ENCODE results near the gene ESR1.
"Not testable (repeated sequence)": the region's sequence is repeated elsewhere in the genome, so short reads cannot be mapped to it uniquely, and the experiment has no call there.

ESR1 gene

DNA sequence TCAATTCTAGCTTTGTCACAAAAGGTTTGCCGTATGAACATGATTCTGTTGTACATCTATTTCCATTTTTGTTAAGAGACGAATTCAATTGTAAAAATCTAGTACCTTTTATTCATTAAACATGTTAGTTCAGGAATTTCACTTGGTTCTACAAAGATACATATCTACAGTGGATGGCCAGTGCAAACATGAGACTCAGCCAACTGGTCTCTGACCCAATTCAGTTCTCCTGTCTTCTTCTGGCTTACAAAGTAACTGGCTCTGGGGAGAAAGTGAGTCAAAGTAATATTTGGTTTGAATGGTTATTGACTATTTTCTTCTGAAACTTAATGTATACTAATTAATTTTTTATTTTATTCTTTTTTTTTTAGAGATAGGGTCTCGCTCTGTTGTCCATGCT is 70.0 kb downstream of the ESR1 start:
- H3K27ac ChIP-seq, result no peak overlapping the region

DNA sequence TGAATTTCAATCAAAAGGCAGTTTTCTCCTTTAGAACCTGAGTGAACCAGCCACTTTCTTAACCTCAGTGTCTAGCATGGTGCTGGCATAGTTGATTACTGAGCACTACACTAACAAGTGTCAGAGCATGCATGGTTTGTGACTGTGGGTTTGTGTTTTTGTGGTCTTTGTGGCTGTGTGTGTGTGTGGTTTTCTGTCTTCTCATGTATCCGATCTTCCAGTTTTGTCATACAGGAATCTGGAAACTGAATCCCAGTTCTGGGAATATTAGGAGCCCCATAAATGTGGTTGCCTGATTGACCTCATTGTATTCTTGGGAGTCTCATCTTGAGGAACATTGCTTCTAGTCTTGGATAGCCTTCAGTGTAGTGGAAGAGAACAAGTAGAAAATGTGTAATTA is 73.7 kb downstream of the ESR1 start:
- Histone ChIP-seq H3K4me1 (no peaks in the 10 kb centered on the region), H3K9me3 (ENCODE audit: control insufficient read depth, low read length) (no peaks in the 10 kb centered on the region), H3K36me3 (ENCODE audit: control insufficient read depth, insufficient read depth, low read length) (no peaks in the 10 kb centered on the region), H2AFZ (no peak overlapping the region), H3K27me3 (ENCODE audit: control insufficient read depth, insufficient read depth, low read length) (no peaks in the 10 kb centered on the region), H3K4me3 (ENCODE audit: low read depth, low read length) (no peak overlapping the region), H3K4me2 (ENCODE audit: low read length) (no peak overlapping the region), H3K27ac (no peak overlapping the region), H3K9ac (no peak overlapping the region), H3K79me2 (no peaks in the 10 kb centered on the region)
- TF ChIP-seq, protein P1, sequence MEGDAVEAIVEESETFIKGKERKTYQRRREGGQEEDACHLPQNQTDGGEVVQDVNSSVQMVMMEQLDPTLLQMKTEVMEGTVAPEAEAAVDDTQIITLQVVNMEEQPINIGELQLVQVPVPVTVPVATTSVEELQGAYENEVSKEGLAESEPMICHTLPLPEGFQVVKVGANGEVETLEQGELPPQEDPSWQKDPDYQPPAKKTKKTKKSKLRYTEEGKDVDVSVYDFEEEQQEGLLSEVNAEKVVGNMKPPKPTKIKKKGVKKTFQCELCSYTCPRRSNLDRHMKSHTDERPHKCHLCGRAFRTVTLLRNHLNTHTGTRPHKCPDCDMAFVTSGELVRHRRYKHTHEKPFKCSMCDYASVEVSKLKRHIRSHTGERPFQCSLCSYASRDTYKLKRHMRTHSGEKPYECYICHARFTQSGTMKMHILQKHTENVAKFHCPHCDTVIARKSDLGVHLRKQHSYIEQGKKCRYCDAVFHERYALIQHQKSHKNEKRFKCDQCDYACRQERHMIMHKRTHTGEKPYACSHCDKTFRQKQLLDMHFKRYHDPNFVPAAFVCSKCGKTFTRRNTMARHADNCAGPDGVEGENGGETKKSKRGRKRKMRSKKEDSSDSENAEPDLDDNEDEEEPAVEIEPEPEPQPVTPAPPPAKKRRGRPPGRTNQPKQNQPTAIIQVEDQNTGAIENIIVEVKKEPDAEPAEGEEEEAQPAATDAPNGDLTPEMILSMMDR (IDR thresholded peaks at IDR 0.05), result no peak

More for the DNA sequence above, 70.0 kb downstream of the ESR1 start:
- H3K79me2 ChIP-seq, result no peaks in the 10 kb centered on the region
- H3K9me3 ChIP-seq (ENCODE audit: control insufficient read depth, low read length), result no peaks in the 10 kb centered on the region
- H2AFZ ChIP-seq, result no peak overlapping the region
- no peak overlapping the region for H3K4me3 ChIP-seq (ENCODE audit: low read depth, low read length)
- H3K36me3 ChIP-seq (ENCODE audit: control insufficient read depth, insufficient read depth, low read length), result no peaks in the 10 kb centered on the region
- no peaks in the 10 kb centered on the region for H3K4me1 ChIP-seq
- no peak overlapping the region for H3K9ac ChIP-seq
- H3K27me3 ChIP-seq (ENCODE audit: control insufficient read depth, insufficient read depth, low read length), result no peaks in the 10 kb centered on the region
- TF ChIP-seq, protein P1 (IDR thresholded peaks at IDR 0.05), result no peak
- no peak overlapping the region for H3K4me2 ChIP-seq (ENCODE audit: low read length)

- TF ChIP-seq, protein P1 (IDR thresholded peaks at IDR 0.05), result no peak
- H3K4me1 ChIP-seq, result no peaks in the 10 kb centered on the region
- no peak overlapping the region for H3K4me2 ChIP-seq (ENCODE audit: low read length)
- no peaks in the 10 kb centered on the region for H3K79me2 ChIP-seq
- no peak overlapping the region for H2AFZ ChIP-seq
- no peak overlapping the region for H3K4me3 ChIP-seq (ENCODE audit: low read depth, low read length)
- H3K9me3 ChIP-seq (ENCODE audit: control insufficient read depth, low read length), result no peaks in the 10 kb centered on the region
- no peaks in the 10 kb centered on the region for H3K36me3 ChIP-seq (ENCODE audit: control insufficient read depth, insufficient read depth, low read length)
- no peak overlapping the region for H3K27ac ChIP-seq
- no peak overlapping the region for H3K9ac ChIP-seq
- H3K27me3 ChIP-seq (ENCODE audit: control insufficient read depth, insufficient read depth, low read length), result no peaks in the 10 kb centered on the region
These were observed 74.7 kb downstream of the ESR1 start for GRCh38 chr6:151882206-151882605.

- TF ChIP-seq, protein P1 (IDR thresholded peaks at IDR 0.05), result no peak
- no peaks in the 10 kb centered on the region for H3K27me3 ChIP-seq (ENCODE audit: control insufficient read depth, insufficient read depth, low read length)
- no peaks in the 10 kb centered on the region for H3K4me1 ChIP-seq
- no peak overlapping the region for H2AFZ ChIP-seq
- no peak overlapping the region for H3K4me2 ChIP-seq (ENCODE audit: low read length)
- no peak overlapping the region for H3K27ac ChIP-seq
- H3K9me3 ChIP-seq (ENCODE audit: control insufficient read depth, low read length), result no peaks in the 10 kb centered on the region
- H3K9ac ChIP-seq, result no peak overlapping the region
- H3K79me2 ChIP-seq, result no peaks in the 10 kb centered on the region
- no peaks in the 10 kb centered on the region for H3K36me3 ChIP-seq (ENCODE audit: control insufficient read depth, insufficient read depth, low read length)
- H3K4me3 ChIP-seq (ENCODE audit: low read depth, low read length), result no peak overlapping the region
These were observed 77.8 kb downstream of the ESR1 start for GRCh38 chr6:151885234-151885633.

- TF ChIP-seq, protein P1 (IDR thresholded peaks at IDR 0.05), result no peak
- H3K27me3 ChIP-seq (ENCODE audit: control insufficient read depth, insufficient read depth, low read length), result no peaks in the 10 kb centered on the region
- no peak overlapping the region for H3K9ac ChIP-seq
- no peak overlapping the region for H3K4me3 ChIP-seq (ENCODE audit: low read depth, low read length)
- no peak overlapping the region for H3K27ac ChIP-seq
- H3K4me2 ChIP-seq (ENCODE audit: low read length), result no peak overlapping the region
- H2AFZ ChIP-seq, result no peak overlapping the region
- no peaks in the 10 kb centered on the region for H3K36me3 ChIP-seq (ENCODE audit: control insufficient read depth, insufficient read depth, low read length)
- H3K9me3 ChIP-seq (ENCODE audit: control insufficient read depth, low read length), result no peaks in the 10 kb centered on the region
- H3K4me1 ChIP-seq, result no peaks in the 10 kb centered on the region
- no peaks in the 10 kb centered on the region for H3K79me2 ChIP-seq
These were observed 84.0 kb downstream of the ESR1 start for GRCh38 chr6:151891524-151891923.

DNA sequence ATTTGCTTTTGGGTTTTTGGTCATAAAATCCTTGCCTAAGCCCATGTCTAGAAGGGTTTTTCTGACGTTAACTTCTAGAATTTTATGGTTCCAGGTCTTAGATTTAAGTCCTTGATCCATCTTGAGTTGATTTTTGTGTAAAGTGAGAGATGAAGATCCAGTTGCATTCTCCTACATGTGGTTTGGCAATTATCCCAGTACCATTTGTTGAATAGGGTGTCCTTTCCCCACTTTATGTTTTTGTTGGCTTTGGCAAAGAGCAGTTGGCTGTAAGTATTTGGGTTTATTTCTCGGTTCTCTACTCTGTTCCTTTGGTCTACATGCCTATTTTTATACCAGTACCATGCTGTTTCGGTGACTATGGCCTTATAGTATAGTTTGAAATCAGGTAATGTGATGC is 86.9 kb downstream of the ESR1 start:
- H3K9ac ChIP-seq; H2AFZ ChIP-seq; H3K27ac ChIP-seq; H3K4me1 ChIP-seq; H3K27me3 ChIP-seq (ENCODE audit: control insufficient read depth, insufficient read depth, low read length); H3K4me2 ChIP-seq (ENCODE audit: low read length); H3K79me2 ChIP-seq; H3K9me3 ChIP-seq (ENCODE audit: control insufficient read depth, low read length); H3K4me3 ChIP-seq (ENCODE audit: low read depth, low read length); H3K36me3 ChIP-seq (ENCODE audit: control insufficient read depth, insufficient read depth, low read length): not testable (repeated sequence)

DNA sequence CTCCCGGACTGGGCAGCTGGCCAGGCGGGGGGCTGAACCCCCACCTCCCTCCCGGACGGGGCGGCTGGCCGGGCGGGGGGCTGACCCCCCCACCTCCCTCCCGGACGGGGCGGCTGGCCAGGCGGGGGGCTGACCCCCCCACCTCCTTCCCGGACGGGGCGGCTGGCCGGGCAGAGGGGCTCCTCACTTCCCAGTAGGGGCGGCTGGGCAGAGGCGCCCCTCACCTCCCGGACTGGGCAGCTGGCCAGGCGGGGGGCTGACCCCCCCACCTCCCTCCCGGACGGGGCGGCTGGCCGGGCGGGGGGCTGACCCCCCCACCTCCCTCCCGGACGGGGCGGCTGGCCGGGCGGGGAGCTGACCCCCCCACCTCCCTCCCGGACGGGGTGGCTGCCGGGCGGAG is 91.7 kb downstream of the ESR1 start:
- not testable (repeated sequence) for H2AFZ ChIP-seq; H3K27ac ChIP-seq; H3K9me3 ChIP-seq (ENCODE audit: control insufficient read depth, low read length); H3K36me3 ChIP-seq (ENCODE audit: control insufficient read depth, insufficient read depth, low read length); H3K79me2 ChIP-seq; H3K4me3 ChIP-seq (ENCODE audit: low read depth, low read length); H3K9ac ChIP-seq; H3K27me3 ChIP-seq (ENCODE audit: control insufficient read depth, insufficient read depth, low read length); H3K4me1 ChIP-seq; H3K4me2 ChIP-seq (ENCODE audit: low read length)
